SK-N-SH (cell line): ENCODE results near the gene MMP23B. TPM values are rescaled to one million over a fixed set of nuclear protein-coding genes. Genes with fewer than 3 reads are reported as not detected.
A peak's percentile ranks its signal among the peaks of the same experiment; 100 is the strongest.

Experiments
- CTCF ChIA-PET: fragments of 300-600, 350-600 bp; formaldehyde crosslinking; extraction: SDS; loops from one replicate; lab custom pipeline; 2021; lab: Yijun Ruan, JAX
- POLR2A ChIA-PET: fragments of 350-600 bp; sonication (Branson Sonifier 250); formaldehyde crosslinking; extraction: SDS; loops from one replicate; lab custom pipeline; 2020; ENCODE audit warnings: antibody characterized with exemption, inconsistent platforms; lab: Yijun Ruan, JAX
- DNase-seq: peaks from one replicate; pipeline ENCODE4 v3.0.0; 2012
- H2AFZ ChIP-seq: fragments of 200-600 bp; sonication (generic); 2 replicates; pipeline ENCODE4 v1.8.1; 2016; ENCODE audit warnings: antibody characterized with exemption, mild to moderate bottlenecking, low read depth
- H3F3A ChIP-seq: fragments of 200-600 bp; sonication (generic); replicated peaks from 2 replicates; pipeline ENCODE3; 2016; ENCODE audit warnings: antibody characterized with exemption, mild to moderate bottlenecking; ENCODE audit not compliant: insufficient read depth
- H3K27ac ChIP-seq, 2 experiments: fragments of 200-500 bp in 1 of 2; fragments of 200-600 bp in 1 of 2; sonication (Bioruptor generic) in 1 of 2; sonication (generic), shearing (Covaris generic) in 1 of 2; 2 replicates each; pipeline versions ENCODE4 v1.5.1 to v1.6.1; 2014 to 2016; ENCODE audit warnings: low read depth in 2 of 2, inconsistent platforms in 1 of 2, low read length in 1 of 2, mild to moderate bottlenecking in 1 of 2, mixed read lengths in 1 of 2
- H3K27me3 ChIP-seq: fragments of 200-600 bp; sonication (generic), shearing (Covaris generic); 2 replicates; pipeline ENCODE4 v1.6.1; 2016; ENCODE audit warnings: mixed run types; ENCODE audit not compliant: insufficient read depth
- H3K36me3 ChIP-seq, 2 experiments: fragments of 200-500 bp in 1 of 2; fragments of 200-600 bp in 1 of 2; sonication (Bioruptor generic) in 1 of 2; sonication (generic) in 1 of 2; replicated peaks in 1 of 2; 2 replicates each; pipeline versions ENCODE3 to v1.5.1; 2014 to 2016; ENCODE audit warnings: low read length in 1 of 2, mild to moderate bottlenecking in 1 of 2; ENCODE audit not compliant: insufficient read depth in 2 of 2, control insufficient read depth in 1 of 2
- H3K4me1 ChIP-seq, 2 experiments: fragments of 200-500 bp in 1 of 2; fragments of 200-600 bp in 1 of 2; sonication (Bioruptor generic) in 1 of 2; sonication (generic), shearing (Covaris generic) in 1 of 2; 2 replicates each; pipeline versions ENCODE4 v1.5.1 to v1.6.1; 2014 to 2016; ENCODE audit warnings: low read depth in 1 of 2, low read length in 1 of 2, mixed run types in 1 of 2; ENCODE audit not compliant: insufficient read depth in 2 of 2, control insufficient read depth in 1 of 2
- H3K4me2 ChIP-seq: fragments of 200-600 bp; sonication (generic), shearing (Covaris generic); 2 replicates; pipeline ENCODE4 v1.6.1; 2017; ENCODE audit warnings: mixed run types
- H3K4me3 ChIP-seq, 2 experiments: fragments of 200-500 bp in 1 of 2; fragments of 200-600 bp in 1 of 2; sonication (Bioruptor generic) in 1 of 2; sonication (generic), shearing (Covaris generic) in 1 of 2; 2 replicates each; pipeline versions ENCODE4 v1.5.1 to v1.8.1; 2014 to 2016; ENCODE audit warnings: low read depth in 2 of 2, inconsistent platforms in 1 of 2, low read length in 1 of 2, mild to moderate bottlenecking in 1 of 2, mixed read lengths in 1 of 2, moderate library complexity in 1 of 2
- H3K79me2 ChIP-seq: fragments of 200-600 bp; sonication (generic); 2 replicates; pipeline ENCODE4 v1.8.1; 2017; ENCODE audit warnings: mild to moderate bottlenecking; ENCODE audit not compliant: insufficient read depth
- H3K9ac ChIP-seq: fragments of 200-600 bp; sonication (generic); 2 replicates; pipeline ENCODE4 v1.6.1; 2017; ENCODE audit warnings: mixed run types
- H3K9me2 ChIP-seq: fragments of 200-600 bp; sonication (generic); 2 replicates; pipeline ENCODE4 v1.6.1; 2017; ENCODE audit warnings: mixed run types
- H3K9me3 ChIP-seq: fragments of 200-600 bp; sonication (generic); 2 replicates; pipeline ENCODE4 v1.6.1; 2017; ENCODE audit warnings: mixed run types, mild to moderate bottlenecking, moderate library complexity
- H4K20me1 ChIP-seq: fragments of 200-600 bp; sonication (generic); 2 replicates; pipeline ENCODE4 v1.6.1; 2017; ENCODE audit warnings: mild to moderate bottlenecking, mixed run types; ENCODE audit not compliant: insufficient read depth
- ELF1 ChIP-seq: IDR thresholded peaks from 2 replicates; pipeline ENCODE4 v1.4.0; 2012
- EP300 ChIP-seq, 2 experiments: IDR thresholded peaks; 2 replicates each; pipeline versions ENCODE4 v1.4.0 to v1.6.1; 2012; ENCODE audit warnings: borderline replicate concordance in 1 of 2, low read depth in 1 of 2, low read length in 1 of 2
- FOXJ3 ChIP-seq: sonication (generic); formaldehyde crosslinking; IDR thresholded peaks from 2 replicates; pipeline ENCODE4 v1.5.1; 2020; ENCODE audit warnings: mild to moderate bottlenecking, missing genetic modification reagents
- GABPA ChIP-seq: IDR thresholded peaks from 2 replicates; pipeline ENCODE4 v1.4.0; 2012; ENCODE audit warnings: low read depth, mild to moderate bottlenecking
- GATA2 ChIP-seq: sonication (generic); formaldehyde crosslinking; IDR thresholded peaks from 2 replicates; pipeline ENCODE4 v1.5.0; 2020; ENCODE audit warnings: mild to moderate bottlenecking, missing genetic modification reagents
- JUND ChIP-seq: IDR thresholded peaks from 2 replicates; pipeline ENCODE4 v1.4.0; 2012
- NFIC ChIP-seq: IDR thresholded peaks from 2 replicates; pipeline ENCODE4 v1.4.0; 2012; ENCODE audit warnings: borderline replicate concordance
- PBX3 ChIP-seq: IDR thresholded peaks from 2 replicates; pipeline ENCODE4; 2012
- POLR2AphosphoS5 ChIP-seq: IDR thresholded peaks from 2 replicates; pipeline ENCODE4 v1.6.1; 2012; ENCODE audit warnings: low read depth, low read length
- REST ChIP-seq: IDR thresholded peaks from 2 replicates; pipeline ENCODE4 v1.6.1; 2012; ENCODE audit warnings: mild to moderate bottlenecking, low read depth, low read length, moderate library complexity
- SMC3 ChIP-seq: IDR thresholded peaks from 2 replicates; pipeline ENCODE4 v1.6.1; 2012; ENCODE audit warnings: low read depth, low read length, improper control_type of control experiment
- USF1 ChIP-seq: IDR thresholded peaks from 2 replicates; pipeline ENCODE4 v1.4.0; 2012; ENCODE audit warnings: low read depth, borderline replicate concordance
- WGBS: methylation state at CpG from one replicate; pipeline ENCODE4 v1.1.6; 2017; ENCODE audit warnings: low lambda C conversion rate; 5-methylcytosine and 5-hydroxymethylcytosine counted together
- polyA plus RNA-seq, 3 experiments: library from polyadenylated mRNA; depleted of rRNA; stranded (reverse); fragments of >200 nt; gene quantifications; 2 replicates each; pipeline ENCODE4 v1.2.3, GENCODE V29; 2012
- TF ChIP-seq, protein P1 (sequence below): IDR thresholded peaks from 2 replicates; pipeline ENCODE4 v1.4.0; 2012; ENCODE audit warnings: low read depth
- TF ChIP-seq, protein P2 (sequence below): fragments of 200-600 bp; sonication (generic); IDR thresholded peaks from 2 replicates; pipeline ENCODE4 v1.6.1; 2017; ENCODE audit warnings: antibody characterized with exemption, mild to moderate bottlenecking, moderate library complexity

MMP23B gene
- polyA plus RNA-seq, 1 of the 3 experiments (the other 2 are of a cell fraction): 1.2 TPM

GRCh38 chr1:1680912-1681273 is 48.9 kb downstream of the MMP23B start:
- Histone ChIP-seq H3K79me2 (peaks cover 85% of the 10 kb centered on the region), H3K9me3 (no peaks in the 10 kb centered on the region), H3K36me3 (no peaks in the 10 kb centered on the region), H3K9me2 (no peaks in the 10 kb centered on the region), H4K20me1 (peaks cover 17% of the 10 kb centered on the region; the same call in 1 of the 2 replicates), H3K4me3 (no peak overlapping the region), H3K27ac (no peak overlapping the region), H2AFZ (no peak overlapping the region), H3F3A (peaks cover 2% of the 10 kb centered on the region), H3K27me3 (no peaks in the 10 kb centered on the region), H3K9ac (no peak overlapping the region), H3K4me2 (no peak overlapping the region), H3K4me1 (no peaks in the 10 kb centered on the region; a peak in 1 of 4 replicates)
- POLR2A ChIA-PET: no interaction called here
- CTCF ChIA-PET: no interaction called here
- DNase-seq: peak; percentile 15
- 82% methylated on average over 11 of the region's 11 CpGs for WGBS
- TF ChIP-seq REST (no peak), PBX3 (no peak), EP300 (IDR thresholded peaks at IDR 0.05; ENCODE audit: borderline replicate concordance in 1 of 2, low read depth in 1 of 2, low read length in 1 of 2) (no peak)

DNA sequence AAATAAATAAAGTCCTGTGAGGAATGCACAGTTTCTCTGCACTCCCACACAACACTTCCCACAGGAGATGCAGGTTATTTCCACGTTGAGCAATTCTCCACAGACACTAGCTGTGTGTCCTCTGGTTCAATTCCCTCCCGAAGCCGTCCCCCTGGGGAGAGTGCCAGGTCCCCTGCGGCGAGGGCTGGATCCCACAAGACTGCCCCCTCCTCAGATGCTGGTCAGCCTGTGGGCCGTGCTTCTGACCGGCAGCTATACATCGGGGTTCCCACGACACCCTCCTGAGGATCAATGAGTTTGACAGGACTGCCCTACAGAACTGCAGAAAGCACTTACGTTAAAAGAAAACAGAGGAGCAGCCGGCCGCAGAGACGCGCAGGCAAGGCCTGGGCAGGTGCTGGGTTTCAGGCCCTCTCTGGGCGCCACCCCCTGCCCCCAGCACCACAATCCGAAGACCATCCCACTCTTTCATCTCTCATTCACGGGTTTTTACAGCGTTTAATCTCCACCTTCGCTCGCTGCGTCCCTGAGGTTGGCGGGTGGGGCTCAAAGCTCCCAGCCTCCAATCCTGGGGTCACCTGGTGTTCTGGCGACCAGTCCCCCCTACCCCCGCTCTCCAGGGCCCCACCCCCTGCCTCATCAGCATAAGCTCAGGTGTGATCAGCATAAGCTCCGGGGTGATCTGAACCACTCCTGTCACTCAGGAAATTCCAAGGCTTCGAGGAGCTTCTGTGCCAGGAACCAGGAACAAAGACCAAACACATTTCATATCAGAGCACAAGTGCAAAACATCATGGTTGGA is 51.3 kb downstream of the MMP23B start:
- WGBS: 90% methylated on average over 26 of the region's 26 CpGs
- no peak for TF ChIP-seq SMC3
- no peak for TF ChIP-seq USF1
- TF ChIP-seq NFIC: no peak
- no peak for TF ChIP-seq JUND
- TF ChIP-seq, protein P1, sequence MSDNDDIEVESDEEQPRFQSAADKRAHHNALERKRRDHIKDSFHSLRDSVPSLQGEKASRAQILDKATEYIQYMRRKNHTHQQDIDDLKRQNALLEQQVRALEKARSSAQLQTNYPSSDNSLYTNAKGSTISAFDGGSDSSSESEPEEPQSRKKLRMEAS: no peak
- no peak for TF ChIP-seq GATA2 (CRISPR knock-in tag)
- no peak for TF ChIP-seq FOXJ3 (CRISPR knock-in tag)
- TF ChIP-seq REST: no peak
- no peak for TF ChIP-seq ELF1
- TF ChIP-seq POLR2AphosphoS5: no peak
- no peak for TF ChIP-seq GABPA
- TF ChIP-seq, protein P2, sequence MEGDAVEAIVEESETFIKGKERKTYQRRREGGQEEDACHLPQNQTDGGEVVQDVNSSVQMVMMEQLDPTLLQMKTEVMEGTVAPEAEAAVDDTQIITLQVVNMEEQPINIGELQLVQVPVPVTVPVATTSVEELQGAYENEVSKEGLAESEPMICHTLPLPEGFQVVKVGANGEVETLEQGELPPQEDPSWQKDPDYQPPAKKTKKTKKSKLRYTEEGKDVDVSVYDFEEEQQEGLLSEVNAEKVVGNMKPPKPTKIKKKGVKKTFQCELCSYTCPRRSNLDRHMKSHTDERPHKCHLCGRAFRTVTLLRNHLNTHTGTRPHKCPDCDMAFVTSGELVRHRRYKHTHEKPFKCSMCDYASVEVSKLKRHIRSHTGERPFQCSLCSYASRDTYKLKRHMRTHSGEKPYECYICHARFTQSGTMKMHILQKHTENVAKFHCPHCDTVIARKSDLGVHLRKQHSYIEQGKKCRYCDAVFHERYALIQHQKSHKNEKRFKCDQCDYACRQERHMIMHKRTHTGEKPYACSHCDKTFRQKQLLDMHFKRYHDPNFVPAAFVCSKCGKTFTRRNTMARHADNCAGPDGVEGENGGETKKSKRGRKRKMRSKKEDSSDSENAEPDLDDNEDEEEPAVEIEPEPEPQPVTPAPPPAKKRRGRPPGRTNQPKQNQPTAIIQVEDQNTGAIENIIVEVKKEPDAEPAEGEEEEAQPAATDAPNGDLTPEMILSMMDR: no peak
- TF ChIP-seq, all 33 proteins: peak for 0
- peaks cover 10% of the 10 kb centered on the region for H3F3A ChIP-seq
- no peaks in the 10 kb centered on the region for H3K36me3 ChIP-seq
- peak; percentile 10 for DNase-seq
- no peaks in the 10 kb centered on the region for H3K9me2 ChIP-seq
- H3K27me3 ChIP-seq: no peaks in the 10 kb centered on the region
- H3K4me3 ChIP-seq: no peak overlapping the region
- H2AFZ ChIP-seq: no peak overlapping the region
- H3K9ac ChIP-seq: no peak overlapping the region
- POLR2A ChIA-PET: no interaction called here
- H3K9me3 ChIP-seq: no peaks in the 10 kb centered on the region
- no peak overlapping the region for H3K4me2 ChIP-seq
- peaks cover 96% of the 10 kb centered on the region for H3K79me2 ChIP-seq
- CTCF ChIA-PET: no interaction called here
- H3K4me1 ChIP-seq: peaks cover 0 to 5% of the 10 kb centered on the region in 2 experiments; a peak in 1 of 4 replicates
- peaks cover 18% of the 10 kb centered on the region; the same call in 1 of the 2 replicates for H4K20me1 ChIP-seq
- H3K27ac ChIP-seq: no peak overlapping the region
